Endodermal cell (in vitro differentiated cells): ENCODE data around the gene GPC6. TPM values are rescaled to one million over a fixed set of nuclear protein-coding genes. Genes with fewer than 3 reads are reported as not detected.

ENCODE experiments used
- DNase-seq: peaks from one replicate; pipeline ENCODE4 v3.0.0-alpha.2; 2017
- H3K27ac ChIP-seq: 2 replicates; pipeline ENCODE4 v1.5.1; 2013; ENCODE audit warnings: mild to moderate bottlenecking, low read depth, low read length, moderate library complexity
- H3K27me3 ChIP-seq: 2 replicates; pipeline ENCODE4 v1.6.1; 2013; ENCODE audit warnings: mild to moderate bottlenecking, low read length, moderate library complexity; ENCODE audit not compliant: insufficient read depth, control insufficient read depth, poor library complexity, severe bottlenecking
- H3K36me3 ChIP-seq: 2 replicates; pipeline ENCODE4 v1.7.0; 2013; ENCODE audit warnings: mild to moderate bottlenecking, low read length, moderate library complexity; ENCODE audit not compliant: control insufficient read depth, insufficient read depth
- H3K4me1 ChIP-seq: one replicate; pipeline ENCODE4 v1.7.0; 2013; ENCODE audit warnings: low read length; ENCODE audit not compliant: control insufficient read depth, insufficient read depth
- H3K4me3 ChIP-seq: 2 replicates; pipeline ENCODE4 v1.5.1; 2013; ENCODE audit warnings: mild to moderate bottlenecking, low read length, moderate library complexity
- H3K9ac ChIP-seq: 2 replicates; pipeline ENCODE4 v1.6.1; 2013; ENCODE audit warnings: mild to moderate bottlenecking, low read length, moderate library complexity; ENCODE audit not compliant: poor library complexity, severe bottlenecking; ENCODE audit errors: extremely low read depth
- H3K9me3 ChIP-seq: 2 replicates; pipeline ENCODE4 v1.6.1; 2013; ENCODE audit warnings: mild to moderate bottlenecking, low read length, moderate library complexity; ENCODE audit not compliant: control insufficient read depth
- H3K27ac Mint-ChIP-seq: 2 replicates; pipeline ENCODE4 v1.8.0; 2020; ENCODE audit warnings: mixed read lengths
- H3K27me3 Mint-ChIP-seq: 2 replicates; pipeline ENCODE4 v1.8.0; 2021; ENCODE audit warnings: mild to moderate bottlenecking, mixed read lengths; ENCODE audit not compliant: insufficient read depth
- H3K36me3 Mint-ChIP-seq: 2 replicates; pipeline ENCODE4 v1.8.0; 2020; ENCODE audit warnings: low read depth, mixed read lengths
- H3K4me1 Mint-ChIP-seq: 2 replicates; pipeline ENCODE4 v1.8.0; 2020; ENCODE audit warnings: mixed read lengths
- H3K4me3 Mint-ChIP-seq: 2 replicates; pipeline ENCODE4 v1.8.0; 2020; ENCODE audit warnings: mild to moderate bottlenecking, moderate library complexity, mixed read lengths
- H3K9me3 Mint-ChIP-seq: 2 replicates; pipeline ENCODE4 v1.8.0; 2020; ENCODE audit warnings: mild to moderate bottlenecking, mixed read lengths
- WGBS, 2 experiments: methylation state at CpG; one replicate each; pipeline versions ENCODE4 v1.1.5 to v1.1.7; 2013; ENCODE audit warnings: missing lambda C conversion rate in 2 of 2, mixed read lengths in 1 of 2; ENCODE audit not compliant: insufficient coverage in 1 of 2, insufficient read length in 1 of 2; 5-methylcytosine and 5-hydroxymethylcytosine counted together
- total RNA-seq, 2 donors: library from RNA; stranded (reverse); fragmentation: NEBNext Ultra II Directional in 1 of 2; extraction: Animal tissue kit (Norgen Biotek cat#: 25700) in 1 of 2; gene quantifications; 2 replicates in 1 of 2; 3 replicates in 1 of 2; pipeline ENCODE4 v1.2.1, GENCODE V29; 2021
- TF ChIP-seq, protein P1 (sequence below): fragments of 200-600 bp; sonication (generic); conservative IDR thresholded peaks from 2 replicates; pipeline ENCODE4 v1.5.0; 2021; ENCODE audit warnings: antibody characterized with exemption, mild to moderate bottlenecking

GPC6 gene
- total RNA-seq, 2 donors from 2014 or later, result 69.6 to 80.4 TPM

DNA sequence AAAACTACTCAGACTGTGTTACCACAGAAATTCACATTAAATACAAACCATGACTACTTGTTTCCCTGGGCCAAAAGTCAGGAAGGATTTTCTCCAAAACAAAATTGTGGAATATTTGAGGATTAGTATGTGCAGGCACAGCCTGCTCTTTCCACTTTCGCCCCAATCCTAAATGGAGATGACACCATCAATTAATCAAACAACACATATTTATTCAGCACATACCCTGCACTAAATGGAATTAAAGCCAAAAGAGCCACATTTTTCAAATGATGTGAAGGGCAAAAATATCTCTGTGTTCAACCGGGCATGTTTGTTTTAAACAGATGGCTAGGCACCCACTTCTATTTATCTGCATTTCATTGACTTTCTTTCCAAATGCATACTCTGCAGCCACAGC, 729.8 kb downstream of the GPC6 start:
- 89% methylated on average over 2 of the region's 2 CpGs; no CpG with 5 or more reads in 1 of the 2 experiments for WGBS, 2 experiments
- Histone ChIP-seq H3K9ac (no peak overlapping the region), H3K4me1 (peaks cover under 1% of the 10 kb centered on the region), H3K9me3 (peaks cover 6% of the 10 kb centered on the region), H3K27me3 (no peaks in the 10 kb centered on the region), H3K27ac (no peak overlapping the region), H3K4me3 (no peak overlapping the region), H3K36me3 (no peaks in the 10 kb centered on the region)
- Mint-ChIP-seq H3K27ac (no peak overlapping the region), H3K27me3 (peaks cover 7% of the 10 kb centered on the region), H3K4me3 (no peak overlapping the region), H3K9me3 (no peaks in the 10 kb centered on the region), H3K4me1 (peaks cover 16% of the 10 kb centered on the region), H3K36me3 (no peaks in the 10 kb centered on the region)
- no peak for DNase-seq
- TF ChIP-seq, protein P1, sequence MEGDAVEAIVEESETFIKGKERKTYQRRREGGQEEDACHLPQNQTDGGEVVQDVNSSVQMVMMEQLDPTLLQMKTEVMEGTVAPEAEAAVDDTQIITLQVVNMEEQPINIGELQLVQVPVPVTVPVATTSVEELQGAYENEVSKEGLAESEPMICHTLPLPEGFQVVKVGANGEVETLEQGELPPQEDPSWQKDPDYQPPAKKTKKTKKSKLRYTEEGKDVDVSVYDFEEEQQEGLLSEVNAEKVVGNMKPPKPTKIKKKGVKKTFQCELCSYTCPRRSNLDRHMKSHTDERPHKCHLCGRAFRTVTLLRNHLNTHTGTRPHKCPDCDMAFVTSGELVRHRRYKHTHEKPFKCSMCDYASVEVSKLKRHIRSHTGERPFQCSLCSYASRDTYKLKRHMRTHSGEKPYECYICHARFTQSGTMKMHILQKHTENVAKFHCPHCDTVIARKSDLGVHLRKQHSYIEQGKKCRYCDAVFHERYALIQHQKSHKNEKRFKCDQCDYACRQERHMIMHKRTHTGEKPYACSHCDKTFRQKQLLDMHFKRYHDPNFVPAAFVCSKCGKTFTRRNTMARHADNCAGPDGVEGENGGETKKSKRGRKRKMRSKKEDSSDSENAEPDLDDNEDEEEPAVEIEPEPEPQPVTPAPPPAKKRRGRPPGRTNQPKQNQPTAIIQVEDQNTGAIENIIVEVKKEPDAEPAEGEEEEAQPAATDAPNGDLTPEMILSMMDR, result no peak

DNA sequence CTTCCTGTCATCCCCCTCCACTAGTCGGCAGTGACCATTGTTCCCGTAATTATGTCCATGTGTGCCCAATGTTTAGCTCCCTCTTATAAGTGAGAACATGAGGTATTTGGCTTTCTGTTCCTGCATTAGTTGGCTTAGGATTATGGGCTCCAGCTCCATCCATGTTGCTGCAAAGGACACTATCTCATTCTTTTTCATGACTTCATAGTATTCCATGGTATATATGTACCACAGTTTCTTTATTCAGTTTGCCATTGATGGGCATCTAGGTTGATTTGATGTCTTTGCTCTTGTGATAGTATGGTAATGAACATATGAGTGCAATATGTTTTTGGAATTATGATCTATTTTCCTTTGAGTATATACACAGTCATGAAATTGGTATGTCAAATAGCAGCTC, 730.8 kb downstream of the GPC6 start:
- Histone ChIP-seq H3K9me3 (peaks cover 6% of the 10 kb centered on the region), H3K4me1 (peaks cover 7% of the 10 kb centered on the region), H3K27me3 (no peaks in the 10 kb centered on the region), H3K27ac (no peak overlapping the region), H3K9ac (no peak overlapping the region), H3K36me3 (no peaks in the 10 kb centered on the region), H3K4me3 (no peak overlapping the region)
- no peak overlapping the region for H3K27ac Mint-ChIP-seq
- H3K4me3 Mint-ChIP-seq, result no peak overlapping the region
- WGBS, 2 experiments, result 100% methylated on average over 2 of the region's 2 CpGs
- no peaks in the 10 kb centered on the region for H3K36me3 Mint-ChIP-seq
- TF ChIP-seq, protein P1, result no peak
- no peaks in the 10 kb centered on the region for H3K9me3 Mint-ChIP-seq
- no peak for DNase-seq
- H3K27me3 Mint-ChIP-seq, result peaks cover 7% of the 10 kb centered on the region
- H3K4me1 Mint-ChIP-seq, result peaks cover 24% of the 10 kb centered on the region

DNA sequence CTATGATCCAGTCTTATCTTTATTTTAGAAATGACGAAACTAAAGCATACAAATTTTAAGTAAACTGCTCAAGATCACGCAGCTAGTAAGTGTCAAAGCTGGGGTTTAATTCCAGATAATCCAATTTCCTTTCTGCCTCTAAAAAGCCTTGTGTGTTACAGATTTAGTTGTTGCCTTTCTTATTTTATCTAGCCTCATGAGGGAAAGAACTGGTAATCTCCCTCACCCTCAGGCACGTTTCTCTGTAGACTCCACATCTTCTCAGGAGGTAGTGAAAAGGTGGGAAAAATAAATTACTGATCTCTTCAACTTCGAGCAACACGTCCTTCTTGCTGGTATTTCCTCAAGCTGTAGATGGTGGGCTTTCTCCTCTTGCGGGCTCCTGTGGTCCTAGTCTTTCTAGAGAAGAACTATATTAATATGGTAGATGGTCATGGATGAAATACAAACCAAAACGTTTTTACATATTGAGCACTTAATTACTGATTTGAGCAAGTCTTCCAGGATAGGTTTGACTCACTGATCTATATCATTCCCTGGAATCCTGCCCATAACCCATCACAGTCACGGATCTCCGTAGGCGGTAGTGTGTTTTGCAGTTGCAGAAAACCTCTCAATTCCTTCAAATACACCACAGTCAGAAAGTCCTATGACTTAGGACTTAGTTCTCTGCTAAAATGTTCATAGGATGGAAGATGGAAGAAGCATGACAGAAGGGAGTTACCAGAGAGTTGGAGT, 733.4 kb downstream of the GPC6 start:
- H3K27ac ChIP-seq, result no peak overlapping the region
- WGBS, 2 experiments, result 69 to 73% methylated on average over 4 to 9 of the region's 10 CpGs
- H3K36me3 ChIP-seq, result no peaks in the 10 kb centered on the region
- H3K9ac ChIP-seq, result no peak overlapping the region
- Mint-ChIP-seq H3K27me3 (peaks cover 7% of the 10 kb centered on the region), H3K36me3 (no peaks in the 10 kb centered on the region), H3K4me1 (peaks cover 43% of the 10 kb centered on the region), H3K9me3 (no peaks in the 10 kb centered on the region), H3K4me3 (no peak overlapping the region), H3K27ac (no peak overlapping the region)
- H3K9me3 ChIP-seq, result peaks cover 6% of the 10 kb centered on the region
- no peaks in the 10 kb centered on the region for H3K27me3 ChIP-seq
- no peak for DNase-seq
- H3K4me1 ChIP-seq, result peaks cover 7% of the 10 kb centered on the region
- no peak overlapping the region for H3K4me3 ChIP-seq
- TF ChIP-seq, protein P1, result no peak
